Spleen (tissue), 7 donors: ENCODE measurements around the gene CDKN3.

ENCODE experiments used
- POLR2A ChIP-seq, 3 donors: fragments of 450-650 bp; IDR thresholded peaks; one replicate each; pipeline ENCODE4 v1.5.1; 2017; ENCODE audit warnings: antibody characterized with exemption in 3 of 3, mild to moderate bottlenecking in 1 of 3
- POLR2AphosphoS5 ChIP-seq, 3 donors: sonication (generic); formaldehyde crosslinking; IDR thresholded peaks; one replicate each; pipeline ENCODE4 v1.5.1; 2017; ENCODE audit warnings: antibody characterized with exemption in 3 of 3
- TF ChIP-seq, protein P1 (sequence below), 11 experiments: fragments of 200-600 bp in 7 of 11; fragments of 450-650 bp in 4 of 11; sonication (generic) in 4 of 11; IDR thresholded peaks in 8 of 11; conservative IDR thresholded peaks in 3 of 11; 1 replicate in 7 of 11; 2 replicates in 4 of 11; pipeline versions ENCODE4 v1.4.0 to v1.8.0; 2016 to 2021; ENCODE audit warnings: antibody characterized with exemption in 11 of 11, inconsistent platforms in 4 of 11, mild to moderate bottlenecking in 1 of 11
- donor health status: DM: no; HTN: no; CAD: no; lungs with moderate emphysema.
- donor health status: DM: no; HTN: no; CAD: no.
- donor health status: DM: no; HTN: no; CAD: no.

DNA sequence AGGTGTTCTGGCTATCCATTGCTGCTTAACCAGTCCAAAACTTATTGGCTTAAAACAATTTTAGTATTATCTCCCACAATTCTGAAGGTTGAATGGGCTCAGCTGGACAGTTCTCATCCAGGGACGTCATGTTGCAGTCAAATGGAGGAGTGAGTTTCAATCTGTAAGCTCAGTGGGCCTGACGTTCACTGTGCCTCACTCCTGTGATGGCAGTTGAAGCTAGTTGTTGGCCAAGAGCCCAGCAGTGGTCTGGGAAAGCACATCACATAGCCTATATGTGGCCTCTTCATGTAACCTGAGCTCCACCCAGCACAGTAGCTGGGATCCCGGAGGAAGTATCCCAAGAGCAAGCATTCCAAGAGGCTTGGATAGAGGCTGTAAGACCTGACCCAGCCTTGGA lies 40.6 kb upstream of the CDKN3 start:
- TF ChIP-seq, protein P1, sequence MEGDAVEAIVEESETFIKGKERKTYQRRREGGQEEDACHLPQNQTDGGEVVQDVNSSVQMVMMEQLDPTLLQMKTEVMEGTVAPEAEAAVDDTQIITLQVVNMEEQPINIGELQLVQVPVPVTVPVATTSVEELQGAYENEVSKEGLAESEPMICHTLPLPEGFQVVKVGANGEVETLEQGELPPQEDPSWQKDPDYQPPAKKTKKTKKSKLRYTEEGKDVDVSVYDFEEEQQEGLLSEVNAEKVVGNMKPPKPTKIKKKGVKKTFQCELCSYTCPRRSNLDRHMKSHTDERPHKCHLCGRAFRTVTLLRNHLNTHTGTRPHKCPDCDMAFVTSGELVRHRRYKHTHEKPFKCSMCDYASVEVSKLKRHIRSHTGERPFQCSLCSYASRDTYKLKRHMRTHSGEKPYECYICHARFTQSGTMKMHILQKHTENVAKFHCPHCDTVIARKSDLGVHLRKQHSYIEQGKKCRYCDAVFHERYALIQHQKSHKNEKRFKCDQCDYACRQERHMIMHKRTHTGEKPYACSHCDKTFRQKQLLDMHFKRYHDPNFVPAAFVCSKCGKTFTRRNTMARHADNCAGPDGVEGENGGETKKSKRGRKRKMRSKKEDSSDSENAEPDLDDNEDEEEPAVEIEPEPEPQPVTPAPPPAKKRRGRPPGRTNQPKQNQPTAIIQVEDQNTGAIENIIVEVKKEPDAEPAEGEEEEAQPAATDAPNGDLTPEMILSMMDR (IDR thresholded peaks at IDR 0.05 in 8 of 11, conservative IDR thresholded peaks at IDR 0.05 in 3 of 11), result no peak
- TF ChIP-seq POLR2A (IDR thresholded peaks at IDR 0.05), result no peak
- no peak for TF ChIP-seq POLR2AphosphoS5 (IDR thresholded peaks at IDR 0.05)
